ENCODE results near the gene NPVF. TPM values are rescaled to one million over a fixed set of nuclear protein-coding genes. Genes with fewer than 3 reads are reported as not detected.

Gene NPVF
- total and polyA plus RNA-seq, 2 of the 8 experiments (the other 6 are each of a cell fraction or from before 2014, with no cell fraction given) = not detected

DNA sequence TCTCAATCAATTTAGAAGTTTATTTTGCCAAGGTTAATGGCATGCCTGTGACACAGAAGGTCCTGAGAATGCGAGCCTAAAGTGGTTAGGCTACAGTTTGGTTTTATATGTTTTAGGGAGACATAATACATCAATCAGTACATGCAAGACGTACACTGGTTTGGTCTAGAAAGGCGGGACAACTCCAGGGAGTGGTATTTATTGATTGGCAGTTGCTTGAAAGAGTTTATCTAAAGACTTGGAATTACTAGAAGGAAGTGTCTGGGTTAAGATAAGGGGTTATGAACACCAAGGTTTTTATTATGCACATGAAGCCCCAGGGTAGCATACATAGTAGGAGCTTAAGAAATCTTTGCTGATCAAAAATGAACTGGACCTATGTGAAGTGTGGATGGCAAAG lies 21.5 kb downstream of the NPVF start:
- DNase-seq (ENCODE audit: low read depth in 1 of 2, low spot score in 2 of 2) (no peak), FAIRE-seq (no peak)
- WGBS, 2 experiments (ENCODE audit: extremely low coverage in 1 of 2, insufficient coverage in 1 of 2, insufficient read length in 1 of 2, insufficient replicate concordance in 2 of 2, low coverage in 1 of 2, low lambda C conversion rate in 2 of 2, missing lambda C conversion rate in 1 of 2) = 92% methylated on average over 3 of the region's 3 CpGs; no CpG with 5 or more reads in 1 of the 2 experiments
- ChIA-PET CTCF (ENCODE audit: partially characterized antibody) (interaction anchor here (1.2 kb wide), 1 partner anchor 8 kb away, joined by 5 read pairs; no protein-coding TSS in a partner anchor), POLR2A (ENCODE audit: partially characterized antibody) (no interaction called here)
- Histone ChIP-seq H3K4me3 (ENCODE audit: extremely low read depth in 1 of 4, insufficient read depth in 2 of 4, low read depth in 3 of 4, low read length in 4 of 4) (no peak overlapping the region), H4K8ac (ENCODE audit: extremely low read depth, insufficient read depth, low read length) (no peak overlapping the region), H2AK5ac (ENCODE audit: low read depth, low read length) (no peak overlapping the region), H2AFZ (ENCODE audit: low read length) (no peak overlapping the region), H4K5ac (ENCODE audit: insufficient read length, low read depth, low read length) (no peak overlapping the region), H3K27me3 (replicated peaks in 1 of 4; ENCODE audit: control insufficient read depth in 3 of 4, extremely low read depth in 1 of 4, insufficient read depth in 3 of 4, low read length in 3 of 4) (peaks cover 0 to 1% (median 0%) of the 10 kb centered on the region in 4 experiments; a peak in 1 of 7 replicates), H2BK120ac (replicated peaks; ENCODE audit: low read depth, low read length) (no peak overlapping the region), H2BK15ac (ENCODE audit: low read length) (no peak overlapping the region), H4K91ac (replicated peaks; ENCODE audit: insufficient read length, low read length) (no peak overlapping the region), H3K14ac (ENCODE audit: insufficient read length) (no peak overlapping the region), H3K18ac (ENCODE audit: extremely low read depth, low read length) (no peak overlapping the region), H3K79me1 (ENCODE audit: low read depth, low read length) (no peaks in the 10 kb centered on the region), H3K4me2 (ENCODE audit: insufficient read depth in 1 of 2, low read depth in 2 of 2, low read length in 2 of 2) (no peak overlapping the region), H3K36me3 (ENCODE audit: control insufficient read depth in 2 of 4, insufficient read depth in 4 of 4, low read length in 3 of 4) (no peaks in the 10 kb centered on the region), H2BK12ac (ENCODE audit: low read depth, low read length) (no peak overlapping the region), H3K9me3 (ENCODE audit: insufficient read depth in 2 of 2, low read depth in 1 of 2, low read length in 1 of 2) (no peaks in the 10 kb centered on the region), H3K4me1 (replicated peaks in 1 of 4; ENCODE audit: control insufficient read depth in 3 of 4, insufficient read depth in 4 of 4, low read length in 3 of 4) (no peaks in the 10 kb centered on the region), H3K56ac (replicated peaks; ENCODE audit: insufficient read length, low read depth, low read length) (no peak overlapping the region), H2BK20ac (ENCODE audit: low read length) (no peak overlapping the region), H3K9ac (replicated peaks in 1 of 4; ENCODE audit: extremely low read depth in 1 of 4, low read depth in 3 of 4, low read length in 3 of 4) (no peak overlapping the region), H3K27ac (ENCODE audit: low read depth, low read length) (no peak overlapping the region), H3K23me2 (ENCODE audit: low read depth, low read length) (no peaks in the 10 kb centered on the region), H3K4ac (replicated peaks; ENCODE audit: insufficient read length, low read depth, low read length) (no peak overlapping the region), H2BK5ac (ENCODE audit: low read depth, low read length) (no peak overlapping the region), H3K79me2 (ENCODE audit: control insufficient read depth in 1 of 2, insufficient read depth in 2 of 2, low read length in 2 of 2) (no peaks in the 10 kb centered on the region), H4K20me1 (replicated peaks in 1 of 2; ENCODE audit: control insufficient read depth in 1 of 2, insufficient read depth in 2 of 2, low read length in 2 of 2) (no peaks in the 10 kb centered on the region), H3K23ac (ENCODE audit: insufficient read length) (no peak overlapping the region)
- TF ChIP-seq JUN (IDR thresholded peaks at IDR 0.05; ENCODE audit: low read depth, low read length) (no peak), TCF12 (IDR thresholded peaks at IDR 0.05; ENCODE audit: low read depth, low read length) (no peak), CHD1 (IDR thresholded peaks at IDR 0.05; ENCODE audit: low read depth, low read length) (no peak), ATF3 (IDR thresholded peaks at IDR 0.05; ENCODE audit: insufficient read depth, low read depth, low read length) (no peak)
- TF ChIP-seq, protein P1, sequence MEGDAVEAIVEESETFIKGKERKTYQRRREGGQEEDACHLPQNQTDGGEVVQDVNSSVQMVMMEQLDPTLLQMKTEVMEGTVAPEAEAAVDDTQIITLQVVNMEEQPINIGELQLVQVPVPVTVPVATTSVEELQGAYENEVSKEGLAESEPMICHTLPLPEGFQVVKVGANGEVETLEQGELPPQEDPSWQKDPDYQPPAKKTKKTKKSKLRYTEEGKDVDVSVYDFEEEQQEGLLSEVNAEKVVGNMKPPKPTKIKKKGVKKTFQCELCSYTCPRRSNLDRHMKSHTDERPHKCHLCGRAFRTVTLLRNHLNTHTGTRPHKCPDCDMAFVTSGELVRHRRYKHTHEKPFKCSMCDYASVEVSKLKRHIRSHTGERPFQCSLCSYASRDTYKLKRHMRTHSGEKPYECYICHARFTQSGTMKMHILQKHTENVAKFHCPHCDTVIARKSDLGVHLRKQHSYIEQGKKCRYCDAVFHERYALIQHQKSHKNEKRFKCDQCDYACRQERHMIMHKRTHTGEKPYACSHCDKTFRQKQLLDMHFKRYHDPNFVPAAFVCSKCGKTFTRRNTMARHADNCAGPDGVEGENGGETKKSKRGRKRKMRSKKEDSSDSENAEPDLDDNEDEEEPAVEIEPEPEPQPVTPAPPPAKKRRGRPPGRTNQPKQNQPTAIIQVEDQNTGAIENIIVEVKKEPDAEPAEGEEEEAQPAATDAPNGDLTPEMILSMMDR (IDR thresholded peaks at IDR 0.05; ENCODE audit: control extremely low read depth in 1 of 3, insufficient read depth in 1 of 3, low read depth in 1 of 3, low read length in 3 of 3) = no peak

Measured in H1 (cell line).